ENCODE data around the gene KCNT1. TPM values are rescaled to one million over a fixed set of nuclear protein-coding genes. Genes with fewer than 3 reads are reported as not detected.

Gene KCNT1
- polyA plus RNA-seq, 3 donors, result 0.06 to 0.08 (median 0.06) TPM

DNA sequence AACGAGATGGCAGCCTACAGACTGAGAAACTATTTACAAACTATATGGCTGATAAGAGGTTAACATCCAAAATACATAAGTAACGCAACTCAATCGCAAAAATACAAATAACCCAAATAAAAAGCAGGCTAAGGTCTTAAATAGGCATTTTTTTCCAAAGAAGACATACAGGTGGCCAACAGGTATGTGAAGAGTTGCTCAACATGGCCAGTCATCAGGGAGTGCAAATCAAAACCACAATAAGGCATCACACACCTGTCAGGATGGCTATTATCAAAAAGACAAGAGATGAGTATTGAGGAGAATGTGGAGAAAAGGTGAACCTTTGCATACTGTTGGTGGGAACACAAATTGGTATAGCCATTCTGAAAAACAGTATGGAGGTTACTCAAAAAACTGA is 131.9 kb downstream of the KCNT1 start:
- DNase-seq (ENCODE audit: low read depth in 3 of 3, low spot score in 2 of 3), result no peak

DNA sequence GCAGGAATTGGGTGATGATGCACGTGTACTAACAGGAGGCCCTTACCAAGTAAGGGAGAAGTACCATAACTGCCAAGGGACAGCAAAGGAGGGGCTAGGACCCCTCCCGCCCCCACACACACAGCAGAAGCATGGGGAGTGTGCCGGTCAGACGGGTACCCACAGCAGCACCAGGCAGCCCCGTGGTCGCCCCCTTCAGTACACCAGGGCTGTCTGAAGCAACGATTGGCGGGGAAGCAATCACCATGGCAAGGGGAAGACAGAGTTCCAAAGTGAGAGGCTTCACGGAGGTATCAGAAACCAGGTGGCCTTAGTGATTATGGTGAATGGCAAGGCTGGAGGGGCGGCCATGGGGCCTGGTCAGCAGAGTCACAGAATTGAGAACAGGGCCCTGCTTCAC is 133.1 kb downstream of the KCNT1 start:
- DNase-seq (ENCODE audit: low read depth in 3 of 3, low spot score in 2 of 3), result no peak

- no peak for DNase-seq (ENCODE audit: low read depth in 3 of 3, low spot score in 2 of 3)
Measured at GRCh38 chr9:135839516-135839915, 137.5 kb downstream of the KCNT1 start.

GRCh38 chr9:135840107-135840506 is 138.1 kb downstream of the KCNT1 start:
- DNase-seq (ENCODE audit: low read depth in 3 of 3, low spot score in 2 of 3), result no peak

DNA sequence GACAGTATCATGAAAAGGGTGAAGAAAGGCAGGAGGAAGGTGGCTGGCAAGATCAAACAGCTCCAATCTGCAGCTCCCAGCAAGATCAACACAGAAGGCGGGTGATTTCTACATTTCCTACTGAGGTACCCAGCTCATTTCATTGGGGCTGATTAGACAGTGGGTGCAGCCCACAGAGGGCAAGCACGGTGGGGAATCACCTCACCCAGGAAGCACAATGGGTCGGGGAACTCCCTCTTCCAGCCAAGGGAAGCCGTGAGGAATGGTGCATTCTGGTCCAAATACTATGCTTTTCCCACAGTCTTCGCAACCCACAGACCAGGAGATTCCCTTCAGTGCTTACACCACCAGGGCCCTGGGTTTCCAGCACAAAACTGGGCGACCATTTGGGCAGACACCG is 138.6 kb downstream of the KCNT1 start:
- no peak for DNase-seq (ENCODE audit: low read depth in 3 of 3, low spot score in 2 of 3)

Other genes with a start within 250 kb of the KCNT1 start
- gene PPP1R26, start 222.4 kb upstream of the KCNT1 start, polyA plus RNA-seq (ENCODE audit: insufficient read length in 3 of 3), result 10 to 100 TPM; 28.3 to 31.0 (median 29.1) TPM
- gene MRPS2, start 201.5 kb upstream of the KCNT1 start, polyA plus RNA-seq (ENCODE audit: insufficient read length in 3 of 3), result 10 to 100 TPM; 41.1 to 47.2 (median 42.3) TPM
- gene LCN1, start 180.7 kb upstream of the KCNT1 start, polyA plus RNA-seq (ENCODE audit: insufficient read length in 3 of 3), result not detected
- under 1 TPM in 1 of 3 donors, not detected in 2; 0.44 TPM for gene OBP2A, start 156.1 kb upstream of the KCNT1 start, polyA plus RNA-seq (ENCODE audit: insufficient read length in 3 of 3)
- gene PAEP, start 140.4 kb upstream of the KCNT1 start, polyA plus RNA-seq (ENCODE audit: insufficient read length in 3 of 3), result under 1 TPM in 1 of 3 donors, not detected in 2; 0.28 TPM
- not detected for gene GLT6D1, start 62.6 kb upstream of the KCNT1 start, polyA plus RNA-seq (ENCODE audit: insufficient read length in 3 of 3)
- gene LCN9, start 38.9 kb upstream of the KCNT1 start, polyA plus RNA-seq (ENCODE audit: insufficient read length in 3 of 3), result not detected
- not detected for gene SOHLH1, start 2.7 kb upstream of the KCNT1 start, polyA plus RNA-seq (ENCODE audit: insufficient read length in 3 of 3)
- gene CAMSAP1, start 205.4 kb downstream of the KCNT1 start, polyA plus RNA-seq (ENCODE audit: insufficient read length in 3 of 3), result 10 to 100 TPM; 21.5 to 25.0 (median 21.6) TPM

Data from right renal cortex interstitium (tissue), 3 donors.